Measurements from ENCODE around the gene MEIKIN. TPM values are rescaled to one million over a fixed set of nuclear protein-coding genes. Genes with fewer than 3 reads are reported as not detected.

Gene MEIKIN
- polyA plus RNA-seq, 1 donor (not counting 4 experiments of a cell fraction or from before 2014, with no cell fraction given): not detected

DNA sequence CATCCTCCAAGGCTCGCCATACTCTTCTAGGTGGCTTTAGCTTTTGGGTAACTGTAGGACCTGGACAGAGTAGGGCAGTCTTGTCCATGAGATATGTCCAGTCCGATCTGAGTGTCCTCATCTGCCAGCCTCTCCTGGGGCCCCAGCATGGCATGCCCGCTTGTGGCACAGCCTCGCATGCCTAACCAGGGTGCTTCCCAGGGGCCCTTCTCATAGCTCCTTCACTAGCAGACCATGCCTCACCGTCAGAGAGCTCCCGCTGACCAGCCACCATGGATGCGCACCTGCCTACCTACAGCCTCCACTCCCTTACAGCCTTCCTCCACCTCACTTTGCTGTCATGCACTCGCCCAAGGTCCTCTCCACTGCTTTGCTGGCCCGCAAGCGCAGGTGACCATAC lies 88.1 kb downstream of the MEIKIN start:
- no peak overlapping the region for H3K9ac ChIP-seq (ENCODE audit: control insufficient read depth, extremely low read depth, insufficient read depth, low read length)
- H3K27ac ChIP-seq (ENCODE audit: control insufficient read depth, insufficient read depth, low read length): no peak overlapping the region
- no peak overlapping the region for H2AFZ ChIP-seq (ENCODE audit: control insufficient read depth, low read length)
- no peak for TF ChIP-seq EZH2 (IDR thresholded peaks at IDR 0.05; ENCODE audit: low read length)
- TF ChIP-seq CTCF (optimal IDR thresholded peaks at IDR 0.05 in 1 of 3, IDR thresholded peaks at IDR 0.05 in 1 of 3, conservative IDR thresholded peaks at IDR 0.05 in 1 of 3; ENCODE audit: extremely low read depth in 1 of 3, insufficient read depth in 2 of 3, low read length in 3 of 3): no peak
- dilution Hi-C loops (cut with MboI; ENCODE audit: extremely low pct_ligation_motif_present, low sequenced_read_pairs): no loop called here
- H3K79me2 ChIP-seq (ENCODE audit: control insufficient read depth, insufficient read depth, low read length): no peaks in the 10 kb centered on the region
- no peak overlapping the region for H3K4me3 ChIP-seq (ENCODE audit: control insufficient read depth in 2 of 3, extremely low read depth in 1 of 3, insufficient read depth in 2 of 3, low read depth in 1 of 3, low read length in 3 of 3)
- H3K9me3 ChIP-seq (ENCODE audit: control insufficient read depth, low read depth, low read length): no peaks in the 10 kb centered on the region
- no peak overlapping the region for H3K4me2 ChIP-seq (ENCODE audit: control insufficient read depth, extremely low read depth, insufficient read depth, low read depth, low read length)
- no peaks in the 10 kb centered on the region for H4K20me1 ChIP-seq (ENCODE audit: control insufficient read depth, extremely low read depth, insufficient read depth, low read length)
- H3K27me3 ChIP-seq (ENCODE audit: control insufficient read depth, extremely low read depth, insufficient read depth, low read length): no peaks in the 10 kb centered on the region
- no peaks in the 10 kb centered on the region for H3K9me1 ChIP-seq (ENCODE audit: control insufficient read depth, extremely low read depth, insufficient read depth, low read length)
- H3K4me1 ChIP-seq (ENCODE audit: control insufficient read depth, extremely low read depth, insufficient read depth, low read length): peaks cover 3% of the 10 kb centered on the region
- no peak for FAIRE-seq
- H3K36me3 ChIP-seq (ENCODE audit: control insufficient read depth in 2 of 2, extremely low read depth in 1 of 2, insufficient read depth in 2 of 2, low read length in 2 of 2): no peaks in the 10 kb centered on the region
- DNase-seq (ENCODE audit: low read depth, low spot score): no peak

DNA sequence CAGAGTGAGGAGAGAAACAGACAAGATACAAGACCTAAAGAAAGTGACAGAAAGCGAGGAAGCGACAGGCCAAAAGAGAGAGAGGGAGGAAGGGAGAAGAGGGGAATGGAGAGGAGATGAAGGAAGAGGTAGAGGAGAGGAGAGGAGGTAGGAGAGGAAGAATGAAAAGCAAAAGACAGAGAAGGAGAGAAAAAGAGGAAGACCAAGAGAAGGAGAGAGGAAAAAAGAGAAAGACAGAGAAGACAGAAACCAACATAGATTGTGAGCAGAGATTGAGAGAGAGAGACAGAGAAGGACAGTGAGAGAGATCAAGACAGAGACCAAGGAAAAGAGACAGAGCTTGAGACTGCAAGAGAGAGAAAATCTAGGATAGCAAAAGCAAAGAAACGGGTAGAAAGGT lies 90.0 kb downstream of the MEIKIN start:
- dilution Hi-C loops (cut with MboI; ENCODE audit: extremely low pct_ligation_motif_present, low sequenced_read_pairs): no loop called here
- DNase-seq (ENCODE audit: low read depth, low spot score): no peak
- no peak for FAIRE-seq
- H3K79me2 ChIP-seq (ENCODE audit: control insufficient read depth, insufficient read depth, low read length): no peaks in the 10 kb centered on the region
- no peak overlapping the region for H3K4me3 ChIP-seq (ENCODE audit: control insufficient read depth in 2 of 3, extremely low read depth in 1 of 3, insufficient read depth in 2 of 3, low read depth in 1 of 3, low read length in 3 of 3)
- no peaks in the 10 kb centered on the region for H3K9me3 ChIP-seq (ENCODE audit: control insufficient read depth, low read depth, low read length)
- no peaks in the 10 kb centered on the region for H4K20me1 ChIP-seq (ENCODE audit: control insufficient read depth, extremely low read depth, insufficient read depth, low read length)
- H2AFZ ChIP-seq (ENCODE audit: control insufficient read depth, low read length): no peak overlapping the region
- no peak overlapping the region for H3K9ac ChIP-seq (ENCODE audit: control insufficient read depth, extremely low read depth, insufficient read depth, low read length)
- H3K27ac ChIP-seq (ENCODE audit: control insufficient read depth, insufficient read depth, low read length): no peak overlapping the region
- no peaks in the 10 kb centered on the region for H3K27me3 ChIP-seq (ENCODE audit: control insufficient read depth, extremely low read depth, insufficient read depth, low read length)
- H3K4me1 ChIP-seq (ENCODE audit: control insufficient read depth, extremely low read depth, insufficient read depth, low read length): peaks cover 3% of the 10 kb centered on the region
- H3K9me1 ChIP-seq (ENCODE audit: control insufficient read depth, extremely low read depth, insufficient read depth, low read length): no peaks in the 10 kb centered on the region
- no peak for TF ChIP-seq EZH2 (IDR thresholded peaks at IDR 0.05; ENCODE audit: low read length)
- no peak for TF ChIP-seq CTCF (optimal IDR thresholded peaks at IDR 0.05 in 1 of 3, IDR thresholded peaks at IDR 0.05 in 1 of 3, conservative IDR thresholded peaks at IDR 0.05 in 1 of 3; ENCODE audit: extremely low read depth in 1 of 3, insufficient read depth in 2 of 3, low read length in 3 of 3)
- no peak overlapping the region for H3K4me2 ChIP-seq (ENCODE audit: control insufficient read depth, extremely low read depth, insufficient read depth, low read depth, low read length)
- H3K36me3 ChIP-seq (ENCODE audit: control insufficient read depth in 2 of 2, extremely low read depth in 1 of 2, insufficient read depth in 2 of 2, low read length in 2 of 2): no peaks in the 10 kb centered on the region

Data from keratinocyte (primary cell).